BLaER1 treated with 17β-estradiol and CSF1 and Interleukin-3, amounts not matched to agents 10 nM and 100 nM (cell line): Measurements from ENCODE around the gene CORO6.

Source experiments
- H3K27ac ChIP-seq, 11 experiments: shearing (Covaris generic); formaldehyde crosslinking; 2 replicates each; pipeline ENCODE4 v1.8.1; 2022
- H3K27me3 ChIP-seq, 11 experiments: shearing (Covaris generic); formaldehyde crosslinking; 2 replicates each; pipeline ENCODE4 v1.8.1; 2022
- H3K36me3 ChIP-seq, 11 experiments: shearing (Covaris generic); formaldehyde crosslinking; 2 replicates each; pipeline ENCODE4 v1.8.1; 2022
- H3K4me1 ChIP-seq, 10 experiments: shearing (Covaris generic); formaldehyde crosslinking; 2 replicates each; pipeline ENCODE4 v1.8.1; 2022
- H3K4me2 ChIP-seq, 11 experiments: shearing (Covaris generic); formaldehyde crosslinking; 2 replicates each; pipeline ENCODE4 v1.8.1; 2022
- H3K4me3 ChIP-seq, 10 experiments: shearing (Covaris generic); formaldehyde crosslinking; 2 replicates each; pipeline ENCODE4 v1.8.1; 2022
- H3K9ac ChIP-seq, 11 experiments: shearing (Covaris generic); formaldehyde crosslinking; 2 replicates each; pipeline ENCODE4 v1.8.1; 2022
- H3K9me3 ChIP-seq, 11 experiments: shearing (Covaris generic); formaldehyde crosslinking; replicated peaks in 1 of 11; 2 replicates each; pipeline ENCODE4 v1.8.1; 2022
- H4K20me1 ChIP-seq, 11 experiments: shearing (Covaris generic); formaldehyde crosslinking; 2 replicates each; pipeline ENCODE4 v1.8.1; 2022
- Cebpa-rat ChIP-seq, 11 experiments: shearing (Covaris generic); IDR thresholded peaks; 2 replicates each; pipeline ENCODE4 v1.8.1; 2022

CORO6 gene

GRCh38 chr17:29568331-29569244, 54.1 kb downstream of the CORO6 start, which contains the start of gene TP53I13:
Gene TP53I13 (plus strand): TSS chr17:29568701. CDS start chr17:29568759, 58 bp downstream.
- H3K36me3 ChIP-seq, result peaks cover 6 to 28% (median 14%) of the 10 kb centered on the region in 11 experiments; a peak in 21 of 22 replicates
- peaks cover 63 to 75% (median 67%) of the 10 kb centered on the region in 10 experiments for H3K4me1 ChIP-seq
- peak within 1 kb of the TSS; percentile 68 to 89 (median 86) for H3K27ac ChIP-seq
- peak within 1 kb of the TSS; percentile 79 to 94 (median 85) for H3K9ac ChIP-seq
- TF ChIP-seq Cebpa-rat (IDR thresholded peaks at IDR 0.05), result no peak
- no peaks in the 10 kb centered on the region for H3K27me3 ChIP-seq
- peaks cover 28 to 71% (median 42%) of the 10 kb centered on the region in 11 experiments; a peak in 21 of 22 replicates for H4K20me1 ChIP-seq
- no peaks in the 10 kb centered on the region for H3K9me3 ChIP-seq
- H3K4me2 ChIP-seq, result peak within 1 kb of the TSS; percentile 94 to 100 (median 97)
- peak within 1 kb of the TSS; percentile 74 to 89 (median 78) for H3K4me3 ChIP-seq

GRCh38 chr17:29567554-29568330, 55.0 kb downstream of the CORO6 start:
- Histone ChIP-seq H3K9me3 (no peaks in the 10 kb centered on the region), H3K27ac (peak overlapping the region; percentile 68 to 89 (median 86)), H3K4me3 (peak overlapping the region; percentile 74 to 89 (median 78)), H3K27me3 (no peaks in the 10 kb centered on the region), H3K4me1 (peaks cover 63 to 75% (median 67%) of the 10 kb centered on the region in 10 experiments), H3K36me3 (peaks cover 0 to 24% (median 8%) of the 10 kb centered on the region in 11 experiments; a peak in 9 of 22 replicates), H3K9ac (peak overlapping the region; percentile 79 to 94 (median 85)), H4K20me1 (peaks cover 20 to 63% (median 34%) of the 10 kb centered on the region in 11 experiments; a peak in 19 of 22 replicates), H3K4me2 (peak overlapping the region; percentile 94 to 100 (median 96))
- no peak for TF ChIP-seq Cebpa-rat (IDR thresholded peaks at IDR 0.05)

- H3K4me1 ChIP-seq, result peaks cover 65 to 76% (median 67%) of the 10 kb centered on the region in 10 experiments
- H3K27ac ChIP-seq, result peak overlapping the region; percentile 65 to 89 (median 86)
- H4K20me1 ChIP-seq, result peaks cover 18 to 60% (median 32%) of the 10 kb centered on the region in 11 experiments; a peak in 19 of 22 replicates
- H3K9me3 ChIP-seq, result no peaks in the 10 kb centered on the region
- peak overlapping the region; percentile 94 to 100 (median 96) for H3K4me2 ChIP-seq
- H3K4me3 ChIP-seq, result peak overlapping the region; percentile 74 to 89 (median 78)
- peak overlapping the region; percentile 79 to 94 (median 85) for H3K9ac ChIP-seq
- TF ChIP-seq Cebpa-rat (IDR thresholded peaks at IDR 0.05), result no peak
- H3K27me3 ChIP-seq, result no peaks in the 10 kb centered on the region
- H3K36me3 ChIP-seq, result peaks cover 0 to 27% (median 8%) of the 10 kb centered on the region in 11 experiments; a peak in 9 of 22 replicates
Observed at GRCh38 chr17:29567304-29567553, 55.5 kb downstream of the CORO6 start.

GRCh38 chr17:29566473-29567303, 56.0 kb downstream of the CORO6 start, which contains the start of gene ABHD15:
Gene ABHD15 (minus strand): TSS chr17:29567037. CDS start chr17:29566966, 71 bp downstream.
- TF ChIP-seq Cebpa-rat (IDR thresholded peaks at IDR 0.05), result no peak
- Histone ChIP-seq H3K4me3 (peak within 1 kb of the TSS; percentile 74 to 89 (median 78)), H3K4me1 (peaks cover 65 to 76% (median 67%) of the 10 kb centered on the region in 10 experiments), H3K4me2 (peak within 1 kb of the TSS; percentile 94 to 100 (median 96)), H3K27me3 (no peaks in the 10 kb centered on the region), H3K27ac (peak within 1 kb of the TSS; percentile 65 to 89 (median 86)), H3K9me3 (no peaks in the 10 kb centered on the region), H3K9ac (peak within 1 kb of the TSS; percentile 79 to 94 (median 85)), H3K36me3 (peaks cover 0 to 25% (median 6%) of the 10 kb centered on the region in 11 experiments; a peak in 9 of 22 replicates), H4K20me1 (peaks cover 13 to 56% (median 27%) of the 10 kb centered on the region in 11 experiments; a peak in 18 of 22 replicates)

GRCh38 chr17:29565643-29566472, 56.9 kb downstream of the CORO6 start:
- Histone ChIP-seq H3K4me2 (peak overlapping the region; percentile 94 to 100 (median 96)), H3K4me1 (peaks cover 65 to 76% (median 67%) of the 10 kb centered on the region in 10 experiments), H4K20me1 (peaks cover 4 to 52% (median 21%) of the 10 kb centered on the region in 11 experiments; a peak in 16 of 22 replicates), H3K36me3 (peaks cover 0 to 17% (median 4%) of the 10 kb centered on the region in 11 experiments; a peak in 6 of 22 replicates), H3K9me3 (no peaks in the 10 kb centered on the region), H3K9ac (peak overlapping the region; percentile 79 to 94 (median 83)), H3K4me3 (peak overlapping the region; percentile 74 to 89 (median 78)), H3K27ac (peak overlapping the region; percentile 41 to 89 (median 86)), H3K27me3 (no peaks in the 10 kb centered on the region)
- no peak for TF ChIP-seq Cebpa-rat (IDR thresholded peaks at IDR 0.05)
